Astrocyte (in vitro differentiated cells and primary cell): Measurements from ENCODE around the gene KANSL1L.

Experiments
- CTCF ChIP-seq: IDR thresholded peaks from 2 replicates; pipeline ENCODE4 v1.5.1; 2011; ENCODE audit warnings: low read depth, mild to moderate bottlenecking, inconsistent platforms, low read length, moderate library complexity; ENCODE audit not compliant: insufficient read depth
- EZH2 ChIP-seq: IDR thresholded peaks from 2 replicates; pipeline ENCODE4 v1.6.1; 2012; ENCODE audit warnings: mild to moderate bottlenecking, low read length, inconsistent platforms; ENCODE audit not compliant: insufficient read depth

GRCh38 chr2:210203147-210203546 is 31.9 kb upstream of the KANSL1L start:
- no peak for TF ChIP-seq CTCF
- TF ChIP-seq EZH2 = no peak
